GM19023 (cell line): ENCODE data around the gene ACTN3.
A peak's percentile ranks its signal among the peaks of the same experiment; 100 is the strongest.
"Not testable (repeated sequence)": the region's sequence is repeated elsewhere in the genome, so short reads cannot be mapped to it uniquely, and the experiment has no call there.

Experiments
- ATAC-seq: cut with Tn5 transposase; IDR thresholded peaks from one replicate; pipeline ENCODE4 v1.9.1; 2021; ENCODE audit warnings: mild to moderate bottlenecking, moderate library complexity; ENCODE audit not compliant: unreplicated experiment

The ACTN3 gene

DNA sequence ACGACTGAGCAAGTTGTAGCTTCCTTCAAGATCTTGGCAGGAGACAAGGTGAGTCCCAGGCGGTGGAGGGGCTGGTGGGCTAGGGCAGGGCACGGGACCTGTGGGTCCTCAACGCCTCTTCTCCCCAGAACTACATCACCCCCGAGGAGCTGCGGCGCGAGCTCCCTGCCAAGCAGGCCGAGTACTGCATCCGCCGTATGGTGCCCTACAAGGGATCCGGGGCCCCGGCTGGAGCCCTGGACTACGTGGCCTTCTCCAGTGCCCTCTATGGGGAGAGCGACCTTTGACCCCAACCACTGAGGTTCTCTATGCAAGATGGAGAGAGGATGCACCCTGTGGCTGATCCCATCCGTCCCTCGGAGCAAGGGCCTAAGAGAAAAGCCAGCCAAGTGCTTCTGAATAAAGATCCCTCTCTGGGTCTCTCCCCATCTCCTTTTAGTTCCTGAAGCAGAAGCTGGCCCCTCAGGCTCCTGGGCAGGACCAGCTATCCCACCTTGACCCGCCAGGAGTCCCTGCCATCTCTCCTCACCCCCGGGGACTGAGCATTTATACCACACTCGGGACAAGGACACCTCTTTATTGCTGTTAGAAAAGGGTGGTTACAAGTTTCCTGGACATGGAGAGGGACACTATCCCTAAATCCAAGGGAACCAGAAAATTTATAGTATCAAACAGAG is 16.3 kb downstream of the ACTN3 start:
- no peak for ATAC-seq

DNA sequence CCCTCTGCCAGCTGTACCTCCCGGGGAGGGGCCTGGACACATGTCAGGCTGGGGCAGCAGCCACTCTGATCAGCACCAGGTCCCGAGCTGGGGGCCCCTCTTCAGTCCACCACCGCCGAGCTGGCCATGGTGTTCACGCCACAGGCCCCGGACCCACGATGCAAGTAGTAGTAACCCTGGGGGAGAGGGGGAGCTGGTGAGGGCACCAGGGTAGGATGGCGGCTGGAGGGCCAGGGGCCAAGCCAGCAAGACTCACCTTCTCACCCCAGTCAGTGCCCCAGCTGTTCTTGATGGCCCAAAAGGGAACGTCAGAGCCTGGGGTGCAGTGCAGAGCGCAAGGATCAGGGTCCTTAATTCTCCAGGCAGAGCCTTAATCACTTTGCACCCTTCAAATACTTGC is 17.1 kb downstream of the ACTN3 start:
- ATAC-seq, result no peak

DNA sequence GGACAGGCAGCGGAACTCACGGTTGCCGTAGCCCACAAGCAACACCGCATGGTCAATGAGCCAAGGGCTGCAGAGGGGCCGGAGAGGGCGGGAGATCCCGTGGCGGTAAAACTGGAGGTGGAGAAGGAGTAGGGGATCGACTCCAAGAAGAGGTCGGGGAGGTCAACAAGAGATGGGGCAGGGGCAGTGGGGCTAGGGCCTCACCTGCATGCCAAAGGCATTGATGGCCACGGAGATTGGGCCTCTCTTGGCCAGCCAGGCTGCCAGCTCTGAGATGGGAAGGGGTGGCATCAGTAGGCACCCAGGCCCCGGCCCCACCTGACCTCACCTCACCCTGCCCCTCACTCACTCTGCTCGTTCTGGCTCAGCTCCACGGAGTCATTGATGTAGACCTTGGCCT is 17.8 kb downstream of the ACTN3 start:
- no peak for ATAC-seq

DNA sequence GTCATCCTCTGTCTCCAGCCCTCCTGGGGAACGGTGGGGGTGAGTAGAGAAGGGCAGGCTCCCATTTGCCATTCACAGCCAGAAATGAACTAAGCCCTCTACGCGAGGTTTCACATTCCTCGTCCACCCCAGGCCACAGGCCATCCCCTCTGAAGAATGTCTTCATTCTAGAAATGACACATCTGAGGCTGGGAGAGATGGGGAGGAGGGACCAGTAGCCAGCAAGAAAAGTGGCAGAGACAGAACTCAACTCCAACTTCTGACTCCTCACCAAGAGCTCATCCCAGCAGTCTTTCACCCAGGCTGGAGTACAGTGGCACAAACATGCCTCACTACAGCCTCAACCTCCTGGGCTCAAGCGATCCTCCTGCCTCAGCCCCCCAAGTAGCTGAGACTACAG is 18.3 kb downstream of the ACTN3 start:
- no peak for ATAC-seq

DNA sequence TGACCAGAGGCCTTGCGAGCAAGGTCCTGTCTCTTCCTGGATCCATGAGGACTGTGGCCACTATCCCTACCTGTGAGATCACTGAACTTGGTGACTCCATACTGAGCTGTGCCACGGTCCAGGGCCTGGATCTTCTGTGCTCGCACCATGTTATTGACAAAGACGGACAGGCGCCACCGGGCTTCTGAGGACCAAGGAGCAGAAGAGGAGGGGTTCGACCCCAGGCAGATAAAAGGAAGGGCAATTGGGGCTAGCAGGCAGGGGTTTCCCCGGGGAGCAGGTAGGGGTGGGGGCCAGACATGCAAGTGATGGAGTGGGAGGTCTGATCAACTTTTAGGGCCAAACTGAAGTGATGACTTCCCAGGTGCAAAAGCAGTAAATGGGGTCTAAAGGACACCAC is 19.5 kb downstream of the ACTN3 start:
- no peak for ATAC-seq

DNA sequence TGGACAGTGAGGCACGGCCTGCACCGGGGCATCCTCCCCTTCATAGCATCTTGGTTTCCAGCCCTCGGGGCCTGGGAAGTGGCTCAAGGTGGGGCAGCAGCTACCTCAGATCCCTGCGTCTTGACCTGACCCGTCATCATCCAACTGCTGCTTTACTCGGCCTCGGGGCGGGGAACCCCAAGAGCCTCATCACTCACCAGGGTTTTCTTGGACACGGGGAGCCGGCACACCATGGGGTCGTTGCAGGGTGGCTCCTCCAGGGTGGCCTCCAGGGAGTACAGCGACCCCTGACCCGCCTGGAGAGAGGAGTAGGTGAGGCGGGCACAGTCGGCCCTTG is 21.1 kb downstream of the ACTN3 start:
- ATAC-seq, result no peak

GRCh38 chr11:66568124-66568916 is 21.6 kb downstream of the ACTN3 start, which contains the start of gene CTSF:
Gene CTSF, minus strand, starts transcription at chr11:66568606. Its CDS starts 120 bp downstream, at chr11:66568486.
- peak; percentile 67 for ATAC-seq

DNA sequence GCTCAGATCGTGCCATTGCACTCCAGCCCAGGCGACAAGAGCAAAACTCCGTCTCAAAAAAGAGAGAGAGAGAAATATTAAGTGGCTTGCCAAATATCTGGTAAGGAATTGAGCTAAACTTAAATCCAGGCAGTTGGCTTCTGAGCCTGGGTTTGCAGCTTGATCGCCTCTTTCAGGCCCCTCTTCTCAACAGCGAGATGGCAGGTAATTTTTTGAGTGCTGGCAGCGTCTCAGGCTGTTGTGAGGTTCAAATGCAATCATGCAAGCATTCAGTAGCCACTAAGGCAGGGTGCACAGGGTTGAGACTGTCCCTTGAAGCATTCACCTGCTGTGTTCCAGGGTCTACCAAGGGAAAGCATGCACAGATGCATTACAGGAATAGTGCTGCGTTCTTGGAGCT is 22.4 kb downstream of the ACTN3 start:
- ATAC-seq, result no peak

GRCh38 chr11:66570079-66570849 is 23.6 kb downstream of the ACTN3 start:
- ATAC-seq, result no peak

- no peak for ATAC-seq
These were observed 24.1 kb downstream of the ACTN3 start for GRCh38 chr11:66570850-66571180.

DNA sequence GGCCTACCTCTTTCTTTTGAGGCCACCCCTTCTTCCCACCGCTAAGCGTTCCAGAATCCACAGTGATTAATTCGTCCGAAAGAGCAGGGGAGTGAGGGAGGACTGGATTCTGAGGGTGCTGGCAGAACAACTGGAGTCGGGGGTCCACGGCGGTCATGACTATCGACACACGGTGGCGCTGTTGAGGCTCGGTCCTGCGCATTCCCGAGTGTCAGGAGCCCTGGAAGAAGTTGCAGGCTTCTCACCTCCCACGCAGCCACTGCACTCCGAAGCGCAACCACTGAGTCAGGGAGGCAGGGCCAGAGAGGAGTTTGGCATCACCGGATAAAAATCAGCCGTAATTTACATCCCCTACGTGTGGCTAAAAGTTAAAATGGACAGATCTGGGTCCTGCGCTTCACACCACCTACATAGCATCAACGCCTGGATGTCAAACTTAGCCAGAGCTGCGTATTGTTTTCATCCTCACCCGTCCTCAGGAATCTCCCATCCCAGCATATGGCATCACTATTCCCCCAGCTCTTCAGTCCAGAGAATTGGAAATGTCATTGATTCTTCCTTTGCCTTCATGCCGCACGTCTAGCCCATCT is 32.4 kb downstream of the ACTN3 start:
- ATAC-seq, result no peak

GRCh38 chr11:66580803-66581202 is 34.1 kb downstream of the ACTN3 start:
- ATAC-seq, result no peak

GRCh38 chr11:66581261-66581660 is 34.6 kb downstream of the ACTN3 start:
- ATAC-seq, result no peak

DNA sequence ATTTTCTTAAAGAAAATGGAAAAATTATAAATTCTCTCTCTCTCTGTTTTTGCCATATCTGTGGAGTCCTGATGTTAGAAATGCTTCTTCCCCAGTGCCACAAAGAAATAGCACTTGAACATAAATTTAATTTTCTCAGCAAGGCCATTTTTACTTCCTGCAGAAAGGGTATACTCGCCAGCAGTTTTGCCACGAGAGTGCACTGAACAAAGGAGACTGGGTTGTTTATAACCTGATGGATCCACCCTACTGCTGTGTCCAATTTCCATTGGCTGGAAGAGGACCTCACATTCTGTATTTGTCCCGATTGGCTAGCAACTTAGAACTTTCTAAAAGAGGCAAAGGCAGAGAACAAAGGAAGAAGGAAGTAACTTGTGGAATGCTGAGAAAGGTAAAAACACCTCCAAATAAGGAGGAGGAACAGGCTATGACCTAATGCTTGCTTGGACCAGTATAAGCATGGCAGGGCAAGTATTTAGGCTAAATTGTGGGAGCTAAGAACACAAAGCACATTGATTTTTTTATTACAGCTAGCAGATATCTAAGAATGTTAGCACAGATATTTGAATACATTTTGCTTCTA is 36.0 kb downstream of the ACTN3 start:
- not testable (repeated sequence) for ATAC-seq

DNA sequence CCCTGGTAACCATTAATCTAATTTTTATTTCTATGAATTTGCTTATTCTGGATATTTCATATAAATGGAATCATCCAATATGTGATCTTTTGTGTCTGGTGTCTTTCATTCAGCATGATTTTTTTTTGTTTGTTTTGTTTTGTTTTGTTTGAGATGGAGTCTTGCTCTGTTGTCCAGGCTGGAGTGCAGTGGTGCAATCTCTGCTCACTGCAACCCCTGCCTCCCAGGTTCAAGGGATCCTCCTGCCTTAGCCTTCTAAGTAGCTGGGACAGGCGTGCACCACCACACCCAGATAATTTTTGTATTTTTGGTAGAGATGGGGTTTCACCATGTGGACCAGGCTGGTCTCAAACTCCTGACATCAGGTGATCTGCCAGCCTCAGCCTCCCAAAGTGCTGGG is 38.7 kb downstream of the ACTN3 start:
- ATAC-seq, result not testable (repeated sequence)

GRCh38 chr11:66586136-66586535 is 39.4 kb downstream of the ACTN3 start:
- ATAC-seq, result no peak

DNA sequence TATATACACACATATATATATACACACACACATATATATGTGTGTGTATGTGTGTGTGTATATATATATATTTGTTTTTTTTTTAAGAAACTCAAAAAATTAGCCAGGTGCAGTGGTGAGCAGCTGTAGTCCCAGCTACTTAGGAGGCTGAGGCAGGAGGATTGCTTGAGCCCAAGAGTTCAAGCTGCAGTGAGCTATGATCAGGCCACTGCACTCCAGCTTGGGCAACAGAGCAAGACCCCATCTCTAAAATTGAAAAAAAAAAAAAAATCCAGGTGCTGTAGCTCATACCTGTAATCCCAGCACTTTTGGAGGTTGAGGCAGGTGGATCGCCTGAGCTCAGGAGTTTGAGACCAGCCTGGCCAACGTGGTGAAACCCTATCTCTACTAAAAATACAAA is 42.6 kb downstream of the ACTN3 start:
- ATAC-seq, result not testable (repeated sequence)

- no peak for ATAC-seq
These were observed 43.4 kb downstream of the ACTN3 start for GRCh38 chr11:66589996-66590675.

- no peak for ATAC-seq
These were observed 44.5 kb downstream of the ACTN3 start for GRCh38 chr11:66591175-66591574.

DNA sequence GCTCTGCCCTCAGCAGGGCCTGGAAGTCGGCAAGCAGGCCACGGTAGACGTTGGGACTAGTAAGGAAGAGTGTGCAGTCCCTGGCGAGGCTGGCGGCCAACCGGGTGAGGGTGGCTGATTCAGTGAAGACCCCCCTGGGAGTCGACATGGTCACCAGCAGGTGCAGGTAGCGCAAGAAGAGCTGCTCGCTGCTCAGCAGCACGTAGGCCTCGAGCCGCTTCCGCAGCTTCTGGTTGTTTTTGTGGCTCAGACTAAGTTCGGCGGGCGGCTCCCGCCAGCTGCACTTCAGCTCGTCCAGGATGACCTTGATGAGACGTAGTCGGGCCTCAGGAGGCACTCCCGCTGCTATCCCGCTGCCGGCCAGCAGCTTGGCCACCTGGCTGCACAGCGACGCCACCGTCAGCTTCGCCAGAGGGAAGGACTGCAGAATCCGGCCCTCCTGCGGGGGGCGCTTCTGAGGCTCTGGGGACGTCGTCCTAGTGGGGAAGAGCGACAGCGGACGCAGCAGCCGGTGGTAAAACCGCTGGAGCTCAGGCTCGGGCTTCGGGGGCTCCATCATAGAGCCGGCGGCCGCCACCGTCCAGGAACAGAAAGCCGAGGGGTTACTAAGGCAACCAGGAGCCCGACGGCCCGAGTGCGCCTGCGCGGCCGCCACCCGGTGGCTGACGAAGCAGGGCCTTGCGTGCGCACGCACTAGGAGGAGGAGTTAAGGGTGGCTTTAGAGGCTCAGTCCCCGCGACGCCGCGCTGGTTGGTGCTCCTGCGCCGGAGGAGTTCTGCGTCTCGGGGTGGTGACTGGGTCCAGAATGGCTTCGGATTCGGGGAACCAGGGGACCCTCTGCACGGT is 46.0 kb downstream of the ACTN3 start, which contains the start of the genes CCDC87 and CCS:
Gene CCDC87 (minus strand): TSS at position 607 of the 846 bp plus-strand sequence. CDS start 48 bp downstream, at position 559.
Gene CCS (plus strand): TSS at position 729 of the 846 bp plus-strand sequence. CDS start 77 bp downstream, at position 806.
- peak; percentile 95 for ATAC-seq
